Embryonic facial prominence (tissue), 1 donor: ENCODE measurements around the gene GRIPAP1.
"Not testable (repeated sequence)": the region's sequence is repeated elsewhere in the genome, so short reads cannot be mapped to it uniquely, and the experiment has no call there.

Source experiments
- DNase-seq: peaks from one replicate; pipeline ENCODE4 v3.0.0-alpha.2; 2016; ENCODE audit errors: extremely low spot score

Gene GRIPAP1

DNA sequence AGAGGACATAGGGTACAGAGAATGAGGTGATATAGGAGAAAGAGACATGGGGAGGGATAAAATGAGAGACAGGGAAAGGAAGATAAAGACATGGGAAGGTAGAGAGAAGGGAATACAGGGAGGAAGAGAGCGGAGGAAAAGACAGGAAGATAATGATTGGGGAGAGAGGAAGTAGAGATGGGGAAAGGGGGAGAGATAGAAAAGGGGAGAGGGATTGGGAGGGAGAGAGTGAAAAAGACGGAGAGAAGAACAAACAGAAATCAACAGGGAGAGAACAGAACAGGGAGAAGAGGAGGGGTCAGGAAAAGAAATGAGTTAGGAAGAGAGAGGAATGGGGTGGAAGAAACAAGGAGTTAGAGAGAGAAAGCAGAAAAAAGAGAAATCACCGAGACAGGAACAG is 4.6 kb downstream of the GRIPAP1 start:
- DNase-seq, result no peak

GRCh38 chrX:48996969-48997368 is 5.1 kb downstream of the GRIPAP1 start:
- DNase-seq, result no peak

- DNase-seq, result no peak
These were observed 9.7 kb downstream of the GRIPAP1 start for GRCh38 chrX:48992341-48992740.

GRCh38 chrX:48989483-48989882 is 12.6 kb downstream of the GRIPAP1 start:
- no peak for DNase-seq

DNA sequence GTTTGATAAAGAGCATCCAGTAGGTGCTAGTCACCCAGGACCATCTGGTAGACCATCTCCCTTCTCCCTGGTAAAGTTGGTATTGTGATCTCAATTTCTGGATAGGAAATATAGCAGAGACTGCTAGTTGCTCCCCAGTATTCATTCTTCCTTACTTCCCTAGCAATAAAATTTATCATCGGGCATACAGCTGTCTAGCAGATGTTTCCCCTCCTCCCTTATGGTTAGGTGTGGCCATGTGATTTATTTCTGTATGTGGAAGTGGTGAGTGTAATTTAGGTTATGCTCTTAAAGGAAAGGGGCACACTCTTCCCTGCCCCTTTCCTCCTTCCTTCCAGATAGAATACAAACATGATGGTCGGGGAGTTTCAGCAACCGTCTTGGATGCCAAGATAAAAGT is 18.2 kb downstream of the GRIPAP1 start:
- DNase-seq, result no peak

DNA sequence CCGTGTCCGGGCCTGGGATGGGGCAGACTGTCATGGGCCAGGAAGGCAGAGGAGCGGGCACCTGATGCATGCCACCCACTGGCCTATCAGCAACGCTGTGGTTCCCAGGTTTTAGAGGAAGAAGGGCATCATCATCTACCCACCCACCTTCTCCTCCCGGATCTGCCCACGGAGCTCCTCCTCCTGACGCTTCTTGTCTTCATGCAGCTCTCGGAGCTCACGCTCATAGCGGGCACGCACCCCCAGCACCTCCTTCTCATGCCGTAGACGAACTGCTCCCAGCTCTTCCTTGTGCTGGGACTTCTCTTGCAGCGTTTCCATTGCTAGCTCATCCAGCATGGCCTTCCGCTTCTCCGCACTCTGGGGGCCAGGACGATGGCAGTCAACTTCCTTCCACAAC is 19.0 kb downstream of the GRIPAP1 start:
- no peak for DNase-seq

DNA sequence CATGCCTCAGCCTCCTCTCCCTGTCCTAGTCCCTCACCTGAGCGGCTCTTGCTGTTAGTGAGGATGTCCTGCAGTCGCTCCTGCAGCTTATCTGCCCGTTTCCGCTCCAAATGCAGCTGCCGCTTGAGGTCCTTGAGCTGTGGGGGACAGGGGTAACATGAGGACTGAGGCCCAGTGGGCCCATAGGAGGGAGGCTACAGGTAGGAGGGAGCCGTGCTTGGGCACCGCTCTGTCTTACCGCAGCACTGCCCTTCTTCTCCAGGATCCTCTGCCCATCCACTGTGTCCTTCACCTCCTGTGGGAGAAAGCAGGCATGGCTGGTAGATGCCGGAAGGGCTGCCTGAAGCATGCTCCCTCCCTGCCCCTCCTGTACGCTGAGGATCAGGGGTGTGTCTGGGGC is 20.9 kb downstream of the GRIPAP1 start:
- no peak for DNase-seq

DNA sequence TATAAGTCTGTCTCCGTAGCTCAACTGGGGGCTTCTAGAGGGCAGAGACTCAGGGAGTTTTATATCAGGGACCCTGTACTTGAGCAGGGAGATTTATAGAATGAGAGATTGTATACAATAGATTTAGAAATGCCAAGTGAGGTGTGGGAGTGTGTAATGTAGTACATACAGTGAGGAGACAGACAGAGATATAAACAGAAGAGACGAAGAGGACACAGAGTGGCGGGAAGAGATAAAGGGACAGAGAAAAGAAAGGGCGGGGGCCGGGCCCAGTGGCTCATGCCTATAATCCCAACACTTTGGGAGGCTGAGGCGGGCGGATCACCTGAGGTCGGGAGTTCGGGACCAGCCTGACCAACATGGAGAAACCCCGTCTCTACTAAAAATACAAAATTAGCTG is 21.7 kb downstream of the GRIPAP1 start:
- not testable (repeated sequence) for DNase-seq

DNA sequence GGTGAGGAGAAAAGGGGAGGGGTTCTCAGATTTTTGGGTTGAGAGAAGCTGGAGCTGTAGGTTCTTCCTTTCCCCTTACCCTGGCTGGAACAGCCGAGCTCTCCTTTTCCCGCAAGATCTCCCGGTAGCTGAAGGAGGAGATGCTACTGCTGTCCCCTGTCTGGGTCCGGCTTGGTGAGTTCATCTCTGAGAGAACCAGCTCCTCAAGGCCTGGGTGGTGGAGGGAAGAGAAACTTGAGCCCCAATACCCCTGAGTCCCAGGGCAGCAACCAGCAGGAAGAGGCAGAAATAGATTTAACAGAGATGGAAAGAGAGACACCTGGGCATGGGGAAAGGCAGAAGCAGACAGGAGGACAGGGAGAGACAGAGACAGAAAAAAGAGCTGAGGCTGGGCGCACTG is 23.8 kb downstream of the GRIPAP1 start:
- DNase-seq, result no peak

- DNase-seq, result no peak
These were observed 26.0 kb downstream of the GRIPAP1 start for GRCh38 chrX:48976086-48976485.

GRCh38 chrX:48975541-48975940 is 26.5 kb downstream of the GRIPAP1 start:
- no peak for DNase-seq

- DNase-seq, result no peak
These were observed 27.0 kb downstream of the GRIPAP1 start for GRCh38 chrX:48975041-48975440.

GRCh38 chrX:48974574-48974973 is 27.5 kb downstream of the GRIPAP1 start:
- no peak for DNase-seq

GRCh38 chrX:48974033-48974432 is 28.0 kb downstream of the GRIPAP1 start:
- DNase-seq, result no peak

GRCh38 chrX:48972220-48973164 is 29.6 kb downstream of the GRIPAP1 start:
- DNase-seq, result no peak

DNA sequence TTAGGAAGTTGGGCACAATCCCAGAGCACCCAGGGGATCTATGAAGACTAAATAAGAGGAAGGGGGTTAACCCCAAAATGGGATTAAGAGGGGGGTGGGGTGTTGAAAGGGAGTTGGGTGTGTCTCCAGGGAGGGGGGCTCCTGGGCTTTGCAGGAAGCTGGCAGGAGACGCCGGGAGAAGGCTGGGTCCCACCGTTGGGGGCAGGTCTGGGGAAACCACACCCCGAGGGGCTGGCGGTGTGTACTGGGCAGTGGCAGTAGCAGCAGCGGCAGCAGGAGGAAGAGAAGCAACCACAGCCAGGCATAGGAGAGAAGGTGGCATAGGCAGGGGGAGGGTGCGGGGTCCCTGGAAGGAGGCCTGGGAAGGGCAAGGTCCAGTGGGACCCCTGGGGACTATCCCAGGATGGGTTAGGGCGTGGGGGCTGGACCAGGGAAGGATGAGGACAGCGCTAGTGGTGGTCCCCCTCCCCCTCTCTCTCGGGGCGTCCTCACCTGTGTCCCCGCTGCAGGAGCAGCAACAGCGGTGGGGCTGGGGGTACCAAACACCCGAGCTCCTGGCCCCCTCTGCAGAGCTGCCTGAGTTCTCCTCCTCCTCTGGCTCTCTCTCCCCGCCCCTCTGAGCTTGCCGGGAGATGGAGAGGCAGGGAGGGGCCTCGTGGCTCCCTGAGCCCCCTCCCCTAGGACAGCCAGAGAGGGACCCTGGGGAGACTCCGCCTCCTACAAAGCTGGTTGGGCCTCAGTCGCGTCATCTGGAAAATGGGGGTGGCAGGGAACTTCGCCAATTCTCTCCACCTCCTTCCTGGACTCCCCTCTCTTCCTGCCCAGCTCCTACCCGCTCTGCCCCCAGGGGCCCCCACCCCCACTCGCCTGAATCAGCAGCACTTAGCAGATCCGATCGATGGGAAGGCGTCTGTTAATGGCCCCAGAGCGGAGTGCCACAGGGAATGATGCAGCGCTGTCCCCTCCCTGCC is 30.5 kb downstream of the GRIPAP1 start, which contains the start of gene KCND1:
Gene KCND1 (minus strand): TSS at position 596 of the 971 bp plus-strand sequence. CDS start 1,573 bp downstream, outside the sequence.
- no peak for DNase-seq

DNA sequence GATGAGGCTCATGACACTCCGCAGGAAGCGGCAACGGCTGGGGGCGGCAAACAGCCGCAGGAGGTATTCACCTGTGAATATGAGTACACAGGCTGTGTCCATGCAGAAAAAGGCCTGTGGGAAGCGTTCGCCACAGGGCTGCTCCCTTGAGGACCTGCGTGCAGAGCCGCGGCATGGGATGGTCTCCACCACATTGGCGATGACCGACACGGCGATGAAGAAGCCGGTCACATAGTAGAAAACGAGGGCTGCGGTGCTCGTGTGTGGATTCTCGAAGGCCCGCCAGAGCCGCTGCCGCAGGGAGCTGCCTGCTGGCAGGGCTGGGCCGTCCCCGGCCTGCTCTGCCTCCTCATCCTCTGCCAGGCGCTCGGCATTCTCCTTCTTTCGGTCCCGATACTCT is 32.6 kb downstream of the GRIPAP1 start:
- no peak for DNase-seq

GRCh38 chrX:48968377-48968776 is 33.7 kb downstream of the GRIPAP1 start:
- no peak for DNase-seq

- no peak for DNase-seq
These were observed 35.1 kb downstream of the GRIPAP1 start for GRCh38 chrX:48966796-48967579.

GRCh38 chrX:48965959-48966358 is 36.1 kb downstream of the GRIPAP1 start:
- no peak for DNase-seq

DNA sequence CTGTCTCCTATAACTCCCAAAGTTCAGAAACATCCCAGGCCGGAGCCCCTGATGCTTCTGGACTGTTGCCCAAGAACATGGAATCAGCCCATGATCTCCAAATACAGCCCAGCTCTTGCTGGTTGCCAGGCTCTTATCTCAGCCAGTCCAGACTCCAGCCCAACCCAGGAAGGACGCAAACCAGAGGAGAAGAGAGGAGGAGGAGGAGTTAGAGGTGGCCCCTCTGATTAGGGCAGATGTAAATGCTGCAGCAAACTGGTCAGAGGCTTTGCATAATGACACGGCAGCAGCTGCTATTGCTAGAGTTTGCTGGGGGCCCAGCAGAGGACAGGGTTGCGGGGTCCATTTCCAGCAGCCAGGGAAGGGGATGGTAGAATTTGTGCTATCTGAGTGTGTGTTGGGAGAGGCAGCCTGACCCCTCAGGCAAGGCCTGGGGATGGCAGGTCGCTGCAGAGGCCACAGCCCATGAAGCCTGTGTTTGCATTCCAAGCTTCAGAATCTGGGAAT is 40.4 kb downstream of the GRIPAP1 start:
- no peak for DNase-seq
